Cortex of kidney (tissue), 1 donor: ENCODE results near the gene CYP46A1.

Experiments used
- DNase-seq: peaks from one replicate; lab custom pipeline; 2025; lab: John Stamatoyannopoulos, UW

The CYP46A1 gene

DNA sequence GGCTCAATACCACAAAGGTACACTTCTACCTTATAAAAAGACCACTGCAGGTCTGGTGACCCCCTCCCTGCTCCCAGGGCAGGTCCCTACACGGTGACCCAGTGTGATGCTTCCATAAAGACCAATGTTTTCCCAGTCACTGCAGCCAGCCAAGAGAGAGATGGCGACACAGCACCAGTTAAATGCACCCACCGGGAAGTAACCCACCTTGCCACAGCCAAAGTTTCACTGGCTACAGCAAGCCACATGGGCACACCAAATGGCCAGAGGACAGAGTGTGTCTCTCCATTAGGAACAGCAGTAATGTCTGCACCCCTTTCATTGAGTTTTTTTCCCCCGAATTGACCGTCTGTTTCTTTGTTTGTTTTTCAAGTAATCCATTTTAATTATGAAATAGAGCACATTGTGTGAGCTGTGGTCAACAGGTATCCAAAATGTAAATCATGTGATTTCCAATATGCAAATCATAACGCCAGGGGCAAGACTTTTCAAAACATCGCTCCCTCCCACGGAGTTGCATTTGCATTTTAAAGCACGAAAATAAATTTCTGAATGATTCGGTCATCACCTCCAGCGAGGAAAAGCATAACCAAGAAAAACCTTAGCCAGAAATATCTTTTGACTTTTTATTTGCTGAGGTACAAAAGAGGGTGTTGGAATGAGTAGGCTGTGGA lies 60.2 kb downstream of the CYP46A1 start:
- no peak for DNase-seq

DNA sequence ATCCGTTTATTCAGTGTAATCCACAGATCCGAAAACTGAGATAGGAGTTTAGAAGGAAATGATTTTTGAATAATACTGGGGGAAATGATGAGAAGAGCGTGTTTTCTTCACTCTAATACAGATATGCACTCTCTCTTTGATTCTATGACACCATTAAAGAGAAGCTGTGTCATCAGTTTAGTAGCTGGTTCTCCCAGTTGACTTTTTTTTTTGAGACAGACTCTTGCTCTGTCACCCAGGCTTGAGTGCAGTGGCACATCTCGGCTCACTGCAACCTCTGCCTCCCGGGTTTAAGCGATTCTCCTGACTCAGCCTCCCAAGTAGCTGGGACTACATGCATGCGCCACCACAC lies 60.8 kb downstream of the CYP46A1 start:
- DNase-seq, result no peak

DNA sequence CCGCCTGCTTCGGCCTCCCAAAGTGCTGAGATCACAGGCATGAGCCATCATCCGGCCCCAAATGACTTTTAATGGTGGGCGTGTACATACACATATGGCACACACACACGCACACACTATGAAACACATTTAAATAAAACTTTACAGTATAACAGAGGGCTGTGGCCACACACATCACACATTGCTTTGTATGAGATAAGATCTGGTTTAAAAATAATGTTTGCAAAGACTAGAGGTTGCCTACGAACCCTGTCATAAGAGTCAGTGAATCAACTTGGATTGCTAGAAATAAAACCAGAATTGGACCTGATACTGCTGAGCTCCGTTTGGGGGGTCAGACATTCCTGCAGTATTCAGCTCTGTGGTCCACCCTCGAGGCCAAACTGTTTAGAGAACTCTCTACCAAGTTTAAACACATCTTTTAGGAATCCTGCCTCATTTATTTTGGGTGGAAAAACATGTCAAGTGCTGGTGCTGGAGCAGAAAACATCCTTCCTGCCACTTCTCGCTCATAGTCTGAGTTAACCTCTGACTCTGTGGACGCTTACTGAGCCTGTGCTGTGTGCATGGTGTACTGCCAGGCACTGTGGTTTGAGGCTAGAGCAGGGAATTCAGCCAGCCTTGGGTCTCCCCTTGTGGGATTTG lies 61.3 kb downstream of the CYP46A1 start:
- no peak for DNase-seq

DNA sequence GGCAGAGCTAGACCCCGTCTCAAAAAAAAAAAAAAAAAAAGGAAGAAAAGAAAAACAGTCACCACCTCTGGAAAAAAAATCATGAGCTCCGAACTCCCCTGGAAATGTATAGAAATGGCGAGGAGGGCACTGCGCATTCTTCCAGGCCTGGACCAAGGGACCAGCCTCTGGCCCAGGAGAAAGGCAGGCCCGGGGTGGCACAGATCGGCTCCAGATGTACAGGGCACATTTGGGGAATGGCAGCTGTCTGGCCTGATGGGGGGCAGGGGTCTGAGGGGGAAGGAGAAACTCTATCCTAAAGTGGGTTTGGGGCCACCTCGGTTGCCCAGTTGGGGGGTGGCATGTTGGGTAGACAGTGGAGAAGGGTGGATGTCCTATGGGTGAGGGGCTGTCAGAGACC lies 63.1 kb downstream of the CYP46A1 start:
- DNase-seq, result no peak

DNA sequence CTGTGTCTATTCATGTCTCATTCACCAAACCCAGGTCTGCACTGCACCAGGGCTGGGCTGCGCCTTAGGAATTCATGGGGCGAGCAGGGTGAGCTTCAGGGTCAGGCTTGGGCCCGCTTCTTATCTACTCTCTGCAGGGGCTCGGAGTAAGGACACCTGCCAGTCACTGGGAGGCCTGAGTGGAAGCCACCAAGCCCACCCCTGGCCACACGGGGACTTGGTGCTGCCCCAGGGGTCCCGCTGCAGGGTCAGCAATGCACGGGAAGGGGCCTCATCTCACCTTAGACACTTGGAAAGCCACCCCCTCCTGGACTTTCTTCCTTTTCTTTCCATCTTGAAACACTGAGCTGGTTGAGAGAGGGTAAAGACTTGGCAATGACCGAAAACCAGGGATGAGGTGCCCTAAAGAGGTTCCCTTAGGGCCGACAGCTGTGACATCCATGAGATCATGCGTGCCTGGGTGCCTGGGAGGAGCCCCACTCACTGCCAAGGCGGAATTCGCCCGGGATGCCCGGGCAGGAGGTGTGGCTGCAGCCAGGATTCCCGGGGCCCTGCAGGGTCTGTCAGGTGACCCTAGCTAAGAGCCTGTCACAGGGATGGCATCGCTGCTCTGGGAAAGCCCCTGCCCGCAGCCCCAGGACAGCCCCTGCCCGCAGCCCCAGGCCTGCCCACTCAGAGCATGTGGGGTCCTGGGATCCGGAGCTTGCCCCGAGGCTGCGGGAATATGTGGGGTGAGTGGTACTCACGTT lies 63.7 kb downstream of the CYP46A1 start:
- no peak for DNase-seq

GRCh38 chr14:99748529-99748928 lies 64.4 kb downstream of the CYP46A1 start:
- no peak for DNase-seq

GRCh38 chr14:99749142-99749541 lies 65.0 kb downstream of the CYP46A1 start:
- DNase-seq, result no peak

- DNase-seq, result no peak
Observed at GRCh38 chr14:99749763-99750715, 65.9 kb downstream of the CYP46A1 start.

GRCh38 chr14:99750746-99751450 lies 66.8 kb downstream of the CYP46A1 start:
- no peak for DNase-seq

GRCh38 chr14:99751539-99752485 lies 67.7 kb downstream of the CYP46A1 start:
- no peak for DNase-seq

DNA sequence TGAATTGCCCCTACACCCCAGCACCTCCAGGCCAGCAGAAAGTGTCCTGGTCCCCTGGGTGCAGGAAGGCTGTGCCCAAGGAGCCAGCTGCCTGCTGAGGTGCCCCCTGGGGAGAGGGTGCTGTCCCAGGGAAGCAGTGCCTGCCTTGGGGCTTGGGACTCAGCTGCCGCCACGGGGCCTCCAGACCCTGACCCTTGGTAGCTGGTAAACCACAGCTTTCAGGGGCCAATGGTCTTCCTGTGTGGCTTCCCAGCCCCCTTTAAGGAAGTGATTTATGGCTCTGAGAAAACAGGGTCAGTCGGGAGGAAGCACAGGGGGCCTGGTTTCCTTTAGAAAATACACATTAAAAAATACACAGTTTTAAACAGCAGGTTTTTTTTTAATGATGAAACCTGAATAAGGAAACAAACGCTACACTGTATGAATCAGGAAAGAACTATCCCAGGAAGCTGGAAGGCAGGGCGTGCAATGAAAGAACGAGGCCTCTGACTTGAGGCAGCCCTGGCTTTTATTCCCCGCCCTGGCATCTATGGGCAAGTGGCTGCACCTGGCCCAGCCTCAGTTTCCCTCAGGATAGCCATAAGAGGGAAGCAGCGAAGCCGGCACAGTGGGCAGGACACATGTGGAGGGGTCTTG lies 68.5 kb downstream of the CYP46A1 start:
- no peak for DNase-seq

DNA sequence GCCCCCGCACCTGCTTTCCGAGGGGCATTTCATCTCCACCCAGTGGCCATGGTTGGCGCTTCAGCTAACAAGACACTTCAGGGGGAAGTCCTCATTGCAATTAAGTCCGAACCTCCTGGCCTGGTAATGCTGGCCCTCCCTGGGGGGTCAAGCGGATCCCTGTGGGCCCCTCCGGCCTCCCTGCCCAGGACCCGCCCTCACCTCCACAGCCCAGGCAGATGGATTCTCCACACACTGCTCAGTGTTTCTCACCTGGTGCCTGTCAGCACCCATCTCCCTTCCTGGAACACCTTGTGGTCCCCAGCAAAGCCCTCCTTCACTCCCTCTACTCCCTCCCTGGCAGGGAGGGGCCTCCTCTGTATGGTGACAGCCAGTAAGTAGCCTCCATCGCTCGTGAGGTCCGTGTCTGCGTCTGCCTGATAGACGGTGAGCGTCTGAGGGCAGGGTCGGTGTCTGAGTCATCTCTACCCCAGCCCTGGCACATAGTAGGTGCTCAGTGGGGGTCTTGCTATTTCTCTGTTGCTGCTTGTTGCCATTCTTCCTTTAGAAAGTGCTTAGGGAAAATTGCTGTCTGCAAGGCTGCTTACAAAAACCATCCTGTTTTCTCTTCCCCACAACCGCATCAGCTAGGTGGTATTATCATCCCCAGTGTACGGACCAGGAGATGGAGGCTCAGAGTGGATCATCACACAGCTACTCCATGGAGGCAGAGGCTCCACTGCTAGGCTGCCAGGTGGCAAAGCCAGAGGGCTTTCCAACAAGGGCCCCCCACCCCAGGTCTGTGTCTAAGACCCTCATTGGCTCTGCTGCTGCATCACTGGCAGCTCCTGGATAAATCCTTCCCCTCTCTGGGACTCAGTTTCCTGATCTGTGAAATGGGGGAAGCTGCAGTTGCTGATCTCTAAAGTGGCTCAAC lies 69.4 kb downstream of the CYP46A1 start:
- DNase-seq, result no peak

- DNase-seq, result no peak
Observed at GRCh38 chr14:99754141-99755067, 70.3 kb downstream of the CYP46A1 start.

DNA sequence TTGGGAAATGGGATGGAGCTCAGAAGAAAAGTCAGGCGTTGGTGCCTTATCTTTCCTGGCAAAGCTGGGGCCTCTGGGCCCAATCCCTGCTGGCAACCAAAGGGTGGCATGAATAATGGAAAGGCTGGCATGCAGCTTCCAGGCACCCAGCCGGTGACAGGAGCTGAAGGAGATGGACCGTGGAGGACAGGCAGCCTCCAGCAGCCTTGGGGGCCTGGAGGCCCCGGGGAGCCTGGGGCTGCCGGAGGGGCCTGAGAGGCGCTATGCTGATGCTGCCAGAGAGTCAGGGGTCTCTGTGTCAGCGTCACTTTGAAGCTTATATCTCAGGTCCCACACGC lies 70.9 kb downstream of the CYP46A1 start:
- DNase-seq, result no peak

DNA sequence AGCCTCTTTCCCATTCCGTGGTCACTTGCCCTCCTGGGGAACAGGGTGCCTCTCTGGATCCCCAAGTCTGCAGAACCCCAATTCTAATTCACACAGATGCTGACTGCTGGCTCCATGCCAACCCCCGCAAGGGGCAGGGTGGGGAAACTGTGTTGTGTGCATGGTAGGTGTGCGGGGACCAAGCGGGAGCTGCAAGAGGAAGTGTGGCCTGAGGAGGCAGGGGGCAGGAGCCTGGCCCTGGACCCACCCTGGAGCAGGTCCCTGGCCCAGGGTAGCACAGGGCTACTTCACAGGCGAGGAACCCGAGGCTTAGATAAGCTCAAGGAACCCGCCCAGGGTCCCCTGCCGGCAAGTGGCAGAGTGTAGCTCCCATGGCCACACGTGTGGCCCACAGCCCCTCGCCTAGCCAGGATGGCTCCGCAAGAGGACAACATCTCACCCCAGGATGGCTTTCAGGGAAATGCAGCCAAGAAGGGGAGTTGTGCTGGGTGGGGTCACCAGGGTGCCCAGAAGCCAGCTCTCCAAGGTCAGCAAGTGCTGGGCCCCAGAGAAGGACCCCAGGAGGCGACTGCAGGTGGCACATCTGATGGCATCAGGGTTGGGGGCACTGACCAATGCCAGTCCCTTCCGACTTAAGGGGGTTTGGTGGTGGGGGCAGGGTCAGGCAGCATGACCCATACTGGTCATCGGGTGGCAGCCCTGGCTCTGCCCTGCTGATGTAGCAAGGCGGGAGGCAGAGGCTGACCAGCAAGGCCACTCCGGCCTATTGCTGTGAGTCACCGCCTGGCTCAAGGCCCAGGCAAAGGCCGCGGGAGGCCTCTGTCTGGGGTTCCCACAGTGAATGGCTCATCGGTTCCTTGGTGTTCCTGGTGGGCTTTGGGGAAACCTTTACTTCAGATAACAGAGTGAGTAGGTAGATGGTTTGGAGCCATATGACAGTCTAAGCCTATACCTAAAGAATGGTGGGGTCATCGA lies 71.8 kb downstream of the CYP46A1 start:
- no peak for DNase-seq

GRCh38 chr14:99756796-99757195 lies 72.7 kb downstream of the CYP46A1 start:
- no peak for DNase-seq
